ENCODE results near the gene PRDM15.

PRDM15 gene

DNA sequence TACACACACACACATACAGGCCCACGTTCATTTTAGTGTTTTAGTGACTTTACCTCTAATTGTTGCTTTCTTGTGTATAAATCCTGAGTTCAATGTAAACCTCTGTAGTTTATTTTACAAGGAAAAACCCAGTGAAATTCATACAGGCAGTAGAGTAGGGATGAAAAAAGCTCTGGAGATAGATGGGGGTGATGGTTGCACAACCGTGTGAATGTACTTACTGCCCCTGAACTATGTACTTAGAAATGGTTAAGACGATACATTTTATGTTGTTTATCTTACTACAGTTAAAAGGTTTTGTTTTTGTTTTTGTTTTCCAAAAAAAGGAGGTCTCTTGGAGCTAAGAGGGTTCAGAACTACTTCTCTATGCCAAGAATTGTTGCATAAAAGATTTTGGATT, 29.7 kb upstream of the PRDM15 start:
- Histone ChIP-seq H3K27me3 (replicated peaks; ENCODE audit: insufficient read depth, low read length) (no peaks in the 10 kb centered on the region), H3F3A (ENCODE audit: insufficient read depth, low read length) (no peaks in the 10 kb centered on the region), H3K9me2 (replicated peaks; ENCODE audit: insufficient read depth, low read length) (no peaks in the 10 kb centered on the region), H3K27ac (ENCODE audit: low read length) (no peak overlapping the region), H3K9ac (ENCODE audit: low read length) (no peak overlapping the region), H2AFZ (ENCODE audit: low read length) (no peak overlapping the region), H3K4me2 (ENCODE audit: low read depth, low read length) (no peak overlapping the region), H4K20me1 (ENCODE audit: insufficient read depth, low read length) (no peaks in the 10 kb centered on the region), H3K4me3 (ENCODE audit: low read length) (no peak overlapping the region), H3K4me1 (ENCODE audit: low read length) (no peaks in the 10 kb centered on the region), H3K9me3 (replicated peaks; ENCODE audit: insufficient read depth, low read length) (no peaks in the 10 kb centered on the region), H3K79me2 (ENCODE audit: low read length) (no peaks in the 10 kb centered on the region), H3K36me3 (replicated peaks; ENCODE audit: insufficient read depth, low read length) (no peaks in the 10 kb centered on the region)
- TF ChIP-seq EZH2phosphoT487 (IDR thresholded peaks at IDR 0.05; ENCODE audit: low read length) (no peak), EZH2 (optimal IDR thresholded peaks at IDR 0.05; ENCODE audit: low read depth, low read length) (no peak)
- TF ChIP-seq, protein P1, sequence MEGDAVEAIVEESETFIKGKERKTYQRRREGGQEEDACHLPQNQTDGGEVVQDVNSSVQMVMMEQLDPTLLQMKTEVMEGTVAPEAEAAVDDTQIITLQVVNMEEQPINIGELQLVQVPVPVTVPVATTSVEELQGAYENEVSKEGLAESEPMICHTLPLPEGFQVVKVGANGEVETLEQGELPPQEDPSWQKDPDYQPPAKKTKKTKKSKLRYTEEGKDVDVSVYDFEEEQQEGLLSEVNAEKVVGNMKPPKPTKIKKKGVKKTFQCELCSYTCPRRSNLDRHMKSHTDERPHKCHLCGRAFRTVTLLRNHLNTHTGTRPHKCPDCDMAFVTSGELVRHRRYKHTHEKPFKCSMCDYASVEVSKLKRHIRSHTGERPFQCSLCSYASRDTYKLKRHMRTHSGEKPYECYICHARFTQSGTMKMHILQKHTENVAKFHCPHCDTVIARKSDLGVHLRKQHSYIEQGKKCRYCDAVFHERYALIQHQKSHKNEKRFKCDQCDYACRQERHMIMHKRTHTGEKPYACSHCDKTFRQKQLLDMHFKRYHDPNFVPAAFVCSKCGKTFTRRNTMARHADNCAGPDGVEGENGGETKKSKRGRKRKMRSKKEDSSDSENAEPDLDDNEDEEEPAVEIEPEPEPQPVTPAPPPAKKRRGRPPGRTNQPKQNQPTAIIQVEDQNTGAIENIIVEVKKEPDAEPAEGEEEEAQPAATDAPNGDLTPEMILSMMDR (IDR thresholded peaks at IDR 0.05; ENCODE audit: low read length): no peak
- DNase-seq: no peak

DNA sequence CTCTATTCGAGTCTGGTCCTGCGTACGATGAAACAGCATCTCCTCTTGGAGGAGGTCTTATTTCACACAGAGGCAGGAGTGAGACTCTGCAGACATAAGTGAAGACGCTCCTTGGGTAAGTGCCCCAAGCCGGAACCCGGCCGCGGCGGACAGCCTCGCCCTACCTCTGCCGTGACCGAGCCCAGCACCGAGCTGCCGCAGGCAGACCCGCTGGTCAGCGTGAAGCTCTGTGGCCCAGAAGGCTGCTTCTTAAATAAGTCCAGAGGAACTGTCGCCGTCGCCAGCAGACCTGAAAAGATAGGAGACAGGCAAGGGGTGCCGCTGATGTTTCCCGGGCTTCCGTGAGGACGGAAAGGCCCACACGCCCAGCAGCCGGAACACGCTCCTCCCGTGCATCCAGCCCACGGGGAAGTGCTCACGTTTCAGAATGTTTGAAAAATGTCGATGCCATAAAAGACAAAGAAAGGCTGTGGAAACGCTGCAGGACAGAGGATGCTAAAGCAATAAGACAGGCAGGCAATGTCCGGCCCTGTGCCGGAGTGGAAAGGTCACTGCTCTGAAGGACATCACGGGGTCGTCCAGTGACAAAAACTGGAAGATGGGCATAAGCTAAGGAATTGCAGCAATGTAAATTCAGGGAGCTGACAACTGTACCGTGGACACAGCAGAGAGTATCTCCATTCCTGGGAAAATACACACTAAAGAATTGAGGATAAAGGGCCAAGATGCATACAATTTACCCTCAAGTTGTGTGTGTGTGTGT, 28.5 kb upstream of the PRDM15 start:
- no peak for DNase-seq
- no peak overlapping the region for H3K4me2 ChIP-seq (ENCODE audit: low read depth, low read length)
- H3K79me2 ChIP-seq (ENCODE audit: low read length): no peaks in the 10 kb centered on the region
- H2AFZ ChIP-seq (ENCODE audit: low read length): no peak overlapping the region
- H3K9me3 ChIP-seq (replicated peaks; ENCODE audit: insufficient read depth, low read length): no peaks in the 10 kb centered on the region
- H3K9me2 ChIP-seq (replicated peaks; ENCODE audit: insufficient read depth, low read length): no peaks in the 10 kb centered on the region
- H3K4me1 ChIP-seq (ENCODE audit: low read length): no peaks in the 10 kb centered on the region
- H3K27me3 ChIP-seq (replicated peaks; ENCODE audit: insufficient read depth, low read length): no peaks in the 10 kb centered on the region
- H3K27ac ChIP-seq (ENCODE audit: low read length): no peak overlapping the region
- H3K9ac ChIP-seq (ENCODE audit: low read length): no peak overlapping the region
- no peaks in the 10 kb centered on the region for H4K20me1 ChIP-seq (ENCODE audit: insufficient read depth, low read length)
- no peaks in the 10 kb centered on the region for H3K36me3 ChIP-seq (replicated peaks; ENCODE audit: insufficient read depth, low read length)
- no peaks in the 10 kb centered on the region for H3F3A ChIP-seq (ENCODE audit: insufficient read depth, low read length)
- no peak overlapping the region for H3K4me3 ChIP-seq (ENCODE audit: low read length)
- no peak for TF ChIP-seq EZH2 (optimal IDR thresholded peaks at IDR 0.05; ENCODE audit: low read depth, low read length)
- TF ChIP-seq EZH2phosphoT487 (IDR thresholded peaks at IDR 0.05; ENCODE audit: low read length): no peak
- TF ChIP-seq, protein P1 (IDR thresholded peaks at IDR 0.05; ENCODE audit: low read length): no peak

DNA sequence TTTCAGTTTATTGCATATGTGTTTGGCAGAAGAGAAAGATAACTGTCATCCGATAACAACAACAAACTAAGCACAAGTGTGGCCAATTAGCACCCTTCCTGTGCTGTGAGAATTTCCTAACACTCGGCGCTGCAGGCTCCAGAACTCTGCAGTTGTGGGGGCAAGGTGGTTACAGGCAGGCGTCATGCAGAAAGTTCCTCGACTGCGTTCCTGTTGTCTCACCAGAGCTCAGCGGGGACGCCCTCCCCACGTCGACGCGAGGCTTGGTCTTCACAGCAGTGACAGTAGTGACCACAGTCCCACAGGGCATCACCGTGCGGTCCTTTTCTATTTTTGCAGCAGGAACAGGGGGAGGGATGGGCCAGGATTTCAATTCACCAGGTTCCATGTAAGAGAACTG, 27.6 kb upstream of the PRDM15 start:
- Histone ChIP-seq H3K27me3 (replicated peaks; ENCODE audit: insufficient read depth, low read length) (no peaks in the 10 kb centered on the region), H3K4me1 (ENCODE audit: low read length) (no peaks in the 10 kb centered on the region), H3K4me3 (ENCODE audit: low read length) (no peak overlapping the region), H3K4me2 (ENCODE audit: low read depth, low read length) (no peak overlapping the region), H3K27ac (ENCODE audit: low read length) (no peak overlapping the region), H3K79me2 (ENCODE audit: low read length) (no peaks in the 10 kb centered on the region), H2AFZ (ENCODE audit: low read length) (no peak overlapping the region), H3K9ac (ENCODE audit: low read length) (no peak overlapping the region), H3K36me3 (replicated peaks; ENCODE audit: insufficient read depth, low read length) (no peaks in the 10 kb centered on the region), H4K20me1 (ENCODE audit: insufficient read depth, low read length) (no peaks in the 10 kb centered on the region), H3K9me2 (replicated peaks; ENCODE audit: insufficient read depth, low read length) (no peaks in the 10 kb centered on the region), H3K9me3 (replicated peaks; ENCODE audit: insufficient read depth, low read length) (no peaks in the 10 kb centered on the region), H3F3A (ENCODE audit: insufficient read depth, low read length) (no peaks in the 10 kb centered on the region)
- no peak for TF ChIP-seq EZH2 (optimal IDR thresholded peaks at IDR 0.05; ENCODE audit: low read depth, low read length)
- TF ChIP-seq EZH2phosphoT487 (IDR thresholded peaks at IDR 0.05; ENCODE audit: low read length): no peak
- TF ChIP-seq, protein P1 (IDR thresholded peaks at IDR 0.05; ENCODE audit: low read length): no peak
- no peak for DNase-seq
